ENCODE data around the gene LDLRAD4.
A peak's percentile ranks its signal among the peaks of the same experiment; 100 is the strongest.

Gene LDLRAD4

GRCh38 chr18:13440277-13441248 lies 222.0 kb downstream of the LDLRAD4 start:
- DNase-seq, result peak; percentile 79

GRCh38 chr18:13441736-13442135 lies 223.2 kb downstream of the LDLRAD4 start:
- DNase-seq, result no peak

GRCh38 chr18:13442451-13442850 lies 223.9 kb downstream of the LDLRAD4 start:
- no peak for DNase-seq

- no peak for DNase-seq
Observed at GRCh38 chr18:13443552-13443951, 225.0 kb downstream of the LDLRAD4 start.

- no peak for DNase-seq
Observed at GRCh38 chr18:13444430-13445240, 226.1 kb downstream of the LDLRAD4 start.

GRCh38 chr18:13445241-13445897 lies 226.8 kb downstream of the LDLRAD4 start:
- no peak for DNase-seq

GRCh38 chr18:13446024-13446423 lies 227.5 kb downstream of the LDLRAD4 start:
- no peak for DNase-seq

- peak; percentile 86 for DNase-seq
Observed at GRCh38 chr18:13446610-13447461, 228.3 kb downstream of the LDLRAD4 start.

- peak; percentile 65 for DNase-seq
Observed at GRCh38 chr18:13447621-13448334, 229.2 kb downstream of the LDLRAD4 start.

GRCh38 chr18:13448335-13448795 lies 229.8 kb downstream of the LDLRAD4 start:
- no peak for DNase-seq

- DNase-seq, result no peak
Observed at GRCh38 chr18:13449651-13450050, 231.1 kb downstream of the LDLRAD4 start.

- DNase-seq, result no peak
Observed at GRCh38 chr18:13450289-13451212, 232.0 kb downstream of the LDLRAD4 start.

- no peak for DNase-seq
Observed at GRCh38 chr18:13451213-13451540, 232.6 kb downstream of the LDLRAD4 start.

- DNase-seq, result no peak
Observed at GRCh38 chr18:13451661-13452387, 233.3 kb downstream of the LDLRAD4 start.

- no peak for DNase-seq
Observed at GRCh38 chr18:13452388-13452811, 233.8 kb downstream of the LDLRAD4 start.

- no peak for DNase-seq
Observed at GRCh38 chr18:13452871-13453680, 234.5 kb downstream of the LDLRAD4 start.

GRCh38 chr18:13453714-13454113 lies 235.2 kb downstream of the LDLRAD4 start:
- DNase-seq, result peak; percentile 70

GRCh38 chr18:13454363-13455150 lies 236.0 kb downstream of the LDLRAD4 start:
- no peak for DNase-seq

Measured in COR-L47 (cell line).